Keratinocyte (primary cell): ENCODE results near the gene PANX2.

Source experiments
- CTCF ChIP-seq, 3 experiments: IDR thresholded peaks in 1 of 3; conservative IDR thresholded peaks in 1 of 3; optimal IDR thresholded peaks in 1 of 3; 2 replicates in 2 of 3; 3 replicates in 1 of 3; pipeline versions ENCODE3 to v1.5.1; 2011; ENCODE audit warnings: low read length in 3 of 3, mild to moderate bottlenecking in 3 of 3, moderate library complexity in 2 of 3, control low read depth in 1 of 3, inconsistent platforms in 1 of 3; ENCODE audit not compliant: insufficient read depth in 2 of 3; ENCODE audit errors: extremely low read depth in 1 of 3
- EZH2 ChIP-seq: IDR thresholded peaks from one replicate; pipeline ENCODE4 v1.6.1; 2012; ENCODE audit warnings: inconsistent platforms, mild to moderate bottlenecking, low read length, moderate library complexity

GRCh38 chr22:50174382-50175190 is 4.1 kb downstream of the PANX2 start:
- no peak for TF ChIP-seq CTCF (optimal IDR thresholded peaks at IDR 0.05 in 1 of 3, IDR thresholded peaks at IDR 0.05 in 1 of 3, conservative IDR thresholded peaks at IDR 0.05 in 1 of 3; ENCODE audit: extremely low read depth in 1 of 3, insufficient read depth in 2 of 3, low read length in 3 of 3)
- no peak for TF ChIP-seq EZH2
